ENCODE results near the gene CNPPD1.

CNPPD1 gene

DNA sequence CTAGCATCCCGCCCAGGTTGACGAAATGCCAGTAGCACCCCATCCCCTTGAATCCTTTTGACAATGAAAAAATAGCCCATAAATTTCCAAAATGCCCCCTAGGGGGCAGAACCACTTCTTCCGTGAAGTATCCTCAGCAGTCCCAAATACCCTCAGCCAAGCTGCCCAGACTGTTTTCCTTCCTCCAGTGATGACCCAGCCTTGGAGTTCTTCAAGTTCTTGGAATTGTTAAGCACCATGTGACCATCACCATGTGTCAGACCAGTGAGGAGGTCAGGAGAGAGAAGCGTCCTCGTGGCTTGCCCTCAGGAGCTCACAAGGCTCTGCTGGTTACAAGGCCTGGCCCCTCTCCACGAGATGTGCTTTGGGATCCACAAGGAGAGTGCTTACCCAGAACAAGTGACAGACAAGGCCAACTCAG is 5.5 kb downstream of the CNPPD1 start:
- DNase-seq (ENCODE audit: low read depth) = peak; percentile 60
- H3K4me3 ChIP-seq (ENCODE audit: low read length) = no peak overlapping the region
- TF ChIP-seq, protein P1, sequence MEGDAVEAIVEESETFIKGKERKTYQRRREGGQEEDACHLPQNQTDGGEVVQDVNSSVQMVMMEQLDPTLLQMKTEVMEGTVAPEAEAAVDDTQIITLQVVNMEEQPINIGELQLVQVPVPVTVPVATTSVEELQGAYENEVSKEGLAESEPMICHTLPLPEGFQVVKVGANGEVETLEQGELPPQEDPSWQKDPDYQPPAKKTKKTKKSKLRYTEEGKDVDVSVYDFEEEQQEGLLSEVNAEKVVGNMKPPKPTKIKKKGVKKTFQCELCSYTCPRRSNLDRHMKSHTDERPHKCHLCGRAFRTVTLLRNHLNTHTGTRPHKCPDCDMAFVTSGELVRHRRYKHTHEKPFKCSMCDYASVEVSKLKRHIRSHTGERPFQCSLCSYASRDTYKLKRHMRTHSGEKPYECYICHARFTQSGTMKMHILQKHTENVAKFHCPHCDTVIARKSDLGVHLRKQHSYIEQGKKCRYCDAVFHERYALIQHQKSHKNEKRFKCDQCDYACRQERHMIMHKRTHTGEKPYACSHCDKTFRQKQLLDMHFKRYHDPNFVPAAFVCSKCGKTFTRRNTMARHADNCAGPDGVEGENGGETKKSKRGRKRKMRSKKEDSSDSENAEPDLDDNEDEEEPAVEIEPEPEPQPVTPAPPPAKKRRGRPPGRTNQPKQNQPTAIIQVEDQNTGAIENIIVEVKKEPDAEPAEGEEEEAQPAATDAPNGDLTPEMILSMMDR (IDR thresholded peaks at IDR 0.05; ENCODE audit: insufficient read depth, low read depth, low read length, missing control alignments) = peak; percentile 72

DNA sequence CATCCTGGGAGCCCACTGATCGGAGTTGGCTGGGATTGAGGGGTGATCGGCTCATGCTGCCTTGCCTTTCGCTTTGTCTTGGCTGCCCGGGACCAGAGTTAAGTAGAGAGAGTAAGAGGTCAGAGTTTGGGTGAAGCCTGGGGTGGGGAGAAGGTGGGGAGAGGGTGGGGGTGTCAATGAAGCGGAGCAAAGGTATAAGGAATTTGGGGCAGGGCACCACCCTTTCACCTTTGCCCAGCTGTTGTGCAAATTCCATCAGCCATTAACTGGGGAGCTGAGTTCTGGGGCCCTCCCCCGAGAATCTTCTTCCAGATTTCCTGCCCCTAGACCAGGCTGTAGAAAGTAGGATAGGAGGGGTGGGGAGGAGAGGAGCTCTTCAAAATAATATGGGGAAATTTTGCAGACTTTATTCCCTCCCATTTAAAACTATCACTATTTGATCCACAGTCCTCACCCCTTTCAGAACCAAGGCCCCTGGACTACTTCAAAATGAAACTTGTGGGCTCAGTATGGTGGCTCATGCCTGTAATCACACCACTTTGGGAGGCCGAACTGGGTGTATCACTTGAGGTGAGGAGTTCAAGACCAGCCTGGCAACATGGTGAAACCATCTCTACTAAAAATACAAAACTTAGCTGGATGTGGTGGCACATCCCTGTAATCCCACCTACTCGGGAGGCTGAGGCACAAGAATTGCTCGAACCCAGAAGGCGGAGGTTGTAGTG is 6.6 kb downstream of the CNPPD1 start, which contains the start of gene SLC23A3:
Gene SLC23A3 (minus strand): TSS at position 100 of the 725 bp plus-strand sequence. CDS start 45 bp downstream, at position 55.
- H3K4me3 ChIP-seq (ENCODE audit: low read length) = no peak within 1 kb of the TSS
- TF ChIP-seq, protein P1 (IDR thresholded peaks at IDR 0.05; ENCODE audit: insufficient read depth, low read depth, low read length, missing control alignments) = no peak
- DNase-seq (ENCODE audit: low read depth) = no peak

DNA sequence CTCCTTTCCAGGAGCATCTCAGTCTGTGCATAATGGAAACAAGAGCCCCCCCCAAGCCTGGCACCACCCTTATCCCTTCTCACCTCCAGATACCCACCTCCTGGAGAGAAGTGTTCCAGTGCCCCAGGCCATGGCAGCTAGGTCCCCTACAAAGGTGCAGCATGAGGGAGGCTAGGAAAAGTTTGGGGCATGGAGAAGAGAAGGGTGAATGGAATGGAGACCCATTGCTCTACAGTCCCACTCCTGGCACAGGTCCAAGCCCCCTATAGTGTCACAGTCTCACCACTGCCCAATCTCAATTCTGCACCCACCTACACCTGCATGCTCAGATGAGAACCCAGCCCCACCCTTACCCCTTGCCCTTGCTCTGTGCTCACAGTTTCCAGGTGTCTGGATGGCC is 7.8 kb downstream of the CNPPD1 start:
- TF ChIP-seq, protein P1 (IDR thresholded peaks at IDR 0.05; ENCODE audit: insufficient read depth, low read depth, low read length, missing control alignments) = no peak
- DNase-seq (ENCODE audit: low read depth) = no peak
- H3K4me3 ChIP-seq (ENCODE audit: low read length) = no peak overlapping the region

DNA sequence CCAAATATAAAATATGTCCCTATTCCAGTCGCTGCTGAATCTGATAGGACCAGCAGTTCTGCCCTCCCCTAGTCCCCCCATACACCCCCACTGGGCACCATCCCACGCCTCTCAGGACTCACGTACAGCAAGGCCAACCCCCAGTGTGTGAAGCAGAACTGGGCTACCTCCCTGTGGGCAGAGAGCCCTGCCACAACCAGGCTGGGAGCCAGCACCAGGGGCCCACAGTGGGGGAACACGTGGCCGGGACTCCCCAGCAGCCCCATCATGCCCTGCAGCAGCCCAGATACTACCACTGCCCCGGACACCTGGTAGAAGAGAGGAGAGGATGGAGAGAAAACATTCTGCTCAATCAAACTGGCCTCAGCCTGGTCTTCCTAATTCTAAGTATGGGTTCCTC is 8.2 kb downstream of the CNPPD1 start:
- no peak for DNase-seq (ENCODE audit: low read depth)
- no peak overlapping the region for H3K4me3 ChIP-seq (ENCODE audit: low read length)
- TF ChIP-seq, protein P1 (IDR thresholded peaks at IDR 0.05; ENCODE audit: insufficient read depth, low read depth, low read length, missing control alignments) = no peak

DNA sequence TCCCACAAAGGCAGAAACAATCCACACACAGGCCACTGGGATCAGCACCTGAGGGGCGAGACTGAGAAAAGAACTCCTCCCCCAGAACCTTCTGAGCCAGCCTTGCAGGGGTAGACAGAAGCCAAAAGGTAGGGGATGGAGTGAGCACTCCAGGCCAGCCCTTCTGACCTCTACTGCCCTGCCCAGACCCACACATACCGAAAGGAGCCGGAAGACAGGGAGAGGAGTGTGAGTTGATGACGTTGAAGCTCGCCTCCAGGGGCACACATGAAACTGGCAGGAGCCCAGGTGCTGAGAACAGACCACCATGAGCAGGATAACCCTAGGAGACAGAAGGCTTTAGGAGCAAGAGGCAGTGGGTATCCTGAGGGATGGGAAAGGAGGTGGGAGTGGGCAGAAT is 8.7 kb downstream of the CNPPD1 start:
- H3K4me3 ChIP-seq (ENCODE audit: low read length) = no peak overlapping the region
- no peak for DNase-seq (ENCODE audit: low read depth)
- TF ChIP-seq, protein P1 (IDR thresholded peaks at IDR 0.05; ENCODE audit: insufficient read depth, low read depth, low read length, missing control alignments) = no peak

DNA sequence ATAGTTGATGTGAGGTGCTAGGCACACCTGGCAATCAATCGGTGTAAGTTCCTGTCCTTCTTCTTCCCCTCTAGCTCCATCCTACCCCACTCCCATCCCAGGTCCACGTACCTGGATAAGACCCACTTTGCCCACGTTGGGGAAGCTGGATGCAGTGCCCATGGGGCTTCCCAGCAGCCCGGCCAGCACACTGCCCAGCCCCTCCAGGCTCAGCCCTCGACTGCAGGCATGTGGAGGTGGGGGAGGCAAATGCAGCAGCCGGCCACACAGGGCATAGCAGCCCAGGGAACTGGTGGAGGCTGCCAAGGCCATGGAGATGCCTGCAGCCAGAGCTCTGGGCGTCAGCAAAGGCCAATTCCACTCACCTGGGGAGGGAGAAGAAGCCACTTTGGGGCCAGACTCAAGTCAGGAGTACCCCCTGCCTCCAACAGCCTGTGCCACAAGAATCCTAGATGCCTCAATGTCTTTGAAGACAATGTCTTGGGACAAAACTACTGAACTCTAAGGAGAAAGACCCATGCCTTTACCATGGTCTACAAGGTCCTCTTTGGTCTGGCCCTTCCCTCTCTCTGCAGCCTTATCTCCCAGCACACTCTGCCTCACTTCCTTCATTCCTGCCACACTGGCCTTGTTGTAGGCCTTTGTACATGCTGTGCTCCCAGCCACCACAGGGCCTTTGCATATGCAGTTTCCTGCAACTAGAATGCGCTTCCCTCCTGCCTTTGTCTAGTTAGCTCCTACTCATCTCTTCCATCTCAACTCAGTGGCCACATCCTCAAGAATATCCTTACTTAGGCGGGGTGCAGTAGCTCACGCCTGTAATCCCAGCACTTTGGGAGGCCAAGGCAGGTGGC is 11.4 kb downstream of the CNPPD1 start:
- no peak for DNase-seq (ENCODE audit: low read depth)
- TF ChIP-seq, protein P1 (IDR thresholded peaks at IDR 0.05; ENCODE audit: insufficient read depth, low read depth, low read length, missing control alignments) = no peak

More for the DNA sequence above, 11.4 kb downstream of the CNPPD1 start:
- no peak overlapping the region for H3K4me3 ChIP-seq (ENCODE audit: low read length)
